GM12878 (cell line): ENCODE results near the gene CA11. TPM values are rescaled to one million over a fixed set of nuclear protein-coding genes. Genes with fewer than 3 reads are reported as not detected.

ENCODE experiments used
- EGR1 ChIP-seq, 2 experiments: IDR thresholded peaks; 1 replicate in 1 of 2; 2 replicates in 1 of 2; pipeline ENCODE4 v1.6.1; 2011 to 2012; ENCODE audit warnings: low read depth in 2 of 2, low read length in 2 of 2, borderline replicate concordance in 1 of 2, mild to moderate bottlenecking in 1 of 2, moderate library complexity in 1 of 2
- FOXM1 ChIP-seq: IDR thresholded peaks from 2 replicates; pipeline ENCODE4 v1.6.1; 2012; ENCODE audit warnings: low read depth, mild to moderate bottlenecking, inconsistent platforms, low read length, moderate library complexity
- MYC ChIP-seq: IDR thresholded peaks from 2 replicates; pipeline ENCODE4 v1.6.1; 2011; ENCODE audit warnings: mild to moderate bottlenecking, low read length, moderate library complexity, inconsistent platforms; ENCODE audit not compliant: insufficient read depth, insufficient replicate concordance, insufficient read length, severe bottlenecking
- NRF1 ChIP-seq: conservative IDR thresholded peaks from 2 replicates; pipeline ENCODE4 v1.6.1; 2011; ENCODE audit warnings: mild to moderate bottlenecking, low read depth, low read length, improper control_type of control experiment
- POU2F2 ChIP-seq: IDR thresholded peaks from 3 replicates; pipeline ENCODE4 v1.6.1; 2011; ENCODE audit warnings: low read depth, mild to moderate bottlenecking, low read length, borderline replicate concordance
- RAD21 ChIP-seq: IDR thresholded peaks from 2 replicates; pipeline ENCODE4 v1.6.1; 2011; ENCODE audit warnings: mild to moderate bottlenecking, low read depth, low read length, moderate library complexity; ENCODE audit not compliant: insufficient read depth
- RELA ChIP-seq: fragments of 450-650 bp; IDR thresholded peaks from 2 replicates; pipeline ENCODE4 v1.8.0; 2014; ENCODE audit warnings: borderline replicate concordance; ENCODE audit not compliant: partially characterized antibody
- SMAD5 ChIP-seq: IDR thresholded peaks from 2 replicates; pipeline ENCODE4 v1.6.1; 2016; ENCODE audit warnings: antibody characterized with exemption, low read depth
- polyA plus RNA-seq, 11 experiments: library from polyadenylated mRNA; depleted of rRNA in 4 of 11; unstranded in 6 of 11; stranded (reverse) in 5 of 11; fragments of >200 nt; fragmentation: Nextera tagmentation in 4 of 11; fragmentation: Illumina TruSeq in 1 of 11; extraction: Ambion mirVana in 4 of 11; extraction: Trizol in 1 of 11; gene quantifications; 1 replicate in 1 of 11; 2 replicates in 10 of 11; pipeline versions ENCODE4 v1.2.1 to v1.2.3, GENCODE V29; 2011 to 2016; ENCODE audit warnings: inconsistent platforms in 2 of 11, missing spikeins in 2 of 11, low read depth in 1 of 11
- total RNA-seq, 4 experiments: library from RNA; depleted of rRNA in 3 of 4; stranded (reverse); fragments of >200 nt in 3 of 4; fragmentation: Illumina TruSeq in 1 of 4; extraction: Trizol in 1 of 4; gene quantifications; 2 replicates each; pipeline versions ENCODE4 v1.2.1 to v1.2.3, GENCODE V29; 2013 to 2021
- TF ChIP-seq, protein P1 (sequence below): fragments of 450-650 bp; formaldehyde crosslinking; IDR thresholded peaks from 2 replicates; pipeline ENCODE4 v1.4.0; 2020; ENCODE audit warnings: mild to moderate bottlenecking, moderate library complexity
- TF ChIP-seq, protein P2 (sequence below): fragments of 450-650 bp; IDR thresholded peaks from 2 replicates; pipeline ENCODE4 v1.6.1; 2016; ENCODE audit warnings: mild to moderate bottlenecking
- TF ChIP-seq, protein P3 (sequence below): IDR thresholded peaks from 2 replicates; pipeline ENCODE4 v1.6.1; 2012; ENCODE audit warnings: low read length, inconsistent platforms
- TF ChIP-seq, protein P4 (sequence below): fragments of 450-650 bp; IDR thresholded peaks from 2 replicates; pipeline ENCODE4 v1.6.1; 2017; ENCODE audit warnings: mild to moderate bottlenecking, low read depth, inconsistent platforms; ENCODE audit not compliant: poor library complexity, severe bottlenecking

CA11 gene
- total and polyA plus RNA-seq, 10 of the 15 experiments (the other 5 are each of a cell fraction or from before 2014, with no cell fraction given), result 1.7 to 7.5 (median 2.4) TPM

DNA sequence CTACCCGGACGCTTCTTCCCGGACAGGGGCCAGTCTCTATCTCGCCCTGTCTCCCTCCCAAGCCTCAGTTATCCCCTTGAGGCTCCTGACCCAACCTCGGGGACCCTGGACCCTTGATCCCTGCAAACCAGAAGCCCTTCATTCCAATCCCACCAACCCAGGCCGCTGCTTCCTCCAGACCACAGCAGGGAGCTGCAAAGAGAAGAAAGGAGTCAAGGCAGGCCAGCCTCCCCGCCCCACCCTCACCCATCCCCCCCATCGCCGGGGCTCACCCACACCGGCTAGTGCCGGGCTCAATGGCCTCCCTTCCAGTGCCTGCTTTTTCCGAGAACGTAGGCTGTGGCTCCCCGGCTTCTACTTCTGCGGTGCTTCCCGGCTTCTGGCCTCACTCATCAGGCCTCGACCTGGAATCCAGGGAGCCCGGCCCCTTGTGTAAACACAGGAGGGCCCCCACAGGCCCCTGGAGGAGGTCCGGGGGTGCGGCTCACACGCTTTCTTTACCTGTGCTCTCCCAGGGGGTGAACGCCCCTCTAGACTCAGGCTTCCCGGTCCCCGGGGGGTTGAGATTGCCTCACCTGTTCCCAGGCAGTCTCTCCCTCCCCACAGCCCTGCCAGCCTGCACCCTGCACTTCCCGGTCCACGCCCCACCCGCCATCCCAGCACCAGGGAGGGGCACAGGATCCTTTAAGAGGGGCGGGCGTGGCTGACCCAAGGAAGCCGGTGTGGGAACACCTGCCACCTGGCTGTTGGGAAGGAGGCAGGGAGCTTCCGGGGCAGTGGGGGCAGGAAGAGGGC, 31.4 kb downstream of the CA11 start, which contains the start of gene FAM83E (continued):
- TF ChIP-seq RELA, result no peak
- TF ChIP-seq, protein P1, sequence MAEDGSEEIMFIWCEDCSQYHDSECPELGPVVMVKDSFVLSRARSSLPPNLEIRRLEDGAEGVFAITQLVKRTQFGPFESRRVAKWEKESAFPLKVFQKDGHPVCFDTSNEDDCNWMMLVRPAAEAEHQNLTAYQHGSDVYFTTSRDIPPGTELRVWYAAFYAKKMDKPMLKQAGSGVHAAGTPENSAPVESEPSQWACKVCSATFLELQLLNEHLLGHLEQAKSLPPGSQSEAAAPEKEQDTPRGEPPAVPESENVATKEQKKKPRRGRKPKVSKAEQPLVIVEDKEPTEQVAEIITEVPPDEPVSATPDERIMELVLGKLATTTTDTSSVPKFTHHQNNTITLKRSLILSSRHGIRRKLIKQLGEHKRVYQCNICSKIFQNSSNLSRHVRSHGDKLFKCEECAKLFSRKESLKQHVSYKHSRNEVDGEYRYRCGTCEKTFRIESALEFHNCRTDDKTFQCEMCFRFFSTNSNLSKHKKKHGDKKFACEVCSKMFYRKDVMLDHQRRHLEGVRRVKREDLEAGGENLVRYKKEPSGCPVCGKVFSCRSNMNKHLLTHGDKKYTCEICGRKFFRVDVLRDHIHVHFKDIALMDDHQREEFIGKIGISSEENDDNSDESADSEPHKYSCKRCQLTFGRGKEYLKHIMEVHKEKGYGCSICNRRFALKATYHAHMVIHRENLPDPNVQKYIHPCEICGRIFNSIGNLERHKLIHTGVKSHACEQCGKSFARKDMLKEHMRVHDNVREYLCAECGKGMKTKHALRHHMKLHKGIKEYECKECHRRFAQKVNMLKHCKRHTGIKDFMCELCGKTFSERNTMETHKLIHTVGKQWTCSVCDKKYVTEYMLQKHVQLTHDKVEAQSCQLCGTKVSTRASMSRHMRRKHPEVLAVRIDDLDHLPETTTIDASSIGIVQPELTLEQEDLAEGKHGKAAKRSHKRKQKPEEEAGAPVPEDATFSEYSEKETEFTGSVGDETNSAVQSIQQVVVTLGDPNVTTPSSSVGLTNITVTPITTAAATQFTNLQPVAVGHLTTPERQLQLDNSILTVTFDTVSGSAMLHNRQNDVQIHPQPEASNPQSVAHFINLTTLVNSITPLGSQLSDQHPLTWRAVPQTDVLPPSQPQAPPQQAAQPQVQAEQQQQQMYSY, result no peak
- peak; percentile 17; the same call in 1 of the 2 replicates for TF ChIP-seq FOXM1
- no peak for TF ChIP-seq MYC
- TF ChIP-seq, protein P2, sequence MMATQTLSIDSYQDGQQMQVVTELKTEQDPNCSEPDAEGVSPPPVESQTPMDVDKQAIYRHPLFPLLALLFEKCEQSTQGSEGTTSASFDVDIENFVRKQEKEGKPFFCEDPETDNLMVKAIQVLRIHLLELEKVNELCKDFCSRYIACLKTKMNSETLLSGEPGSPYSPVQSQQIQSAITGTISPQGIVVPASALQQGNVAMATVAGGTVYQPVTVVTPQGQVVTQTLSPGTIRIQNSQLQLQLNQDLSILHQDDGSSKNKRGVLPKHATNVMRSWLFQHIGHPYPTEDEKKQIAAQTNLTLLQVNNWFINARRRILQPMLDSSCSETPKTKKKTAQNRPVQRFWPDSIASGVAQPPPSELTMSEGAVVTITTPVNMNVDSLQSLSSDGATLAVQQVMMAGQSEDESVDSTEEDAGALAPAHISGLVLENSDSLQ, result no peak
- no peak for TF ChIP-seq EGR1 (IDR thresholded peaks at IDR 0.05; ENCODE audit: borderline replicate concordance in 1 of 2, low read depth in 2 of 2, low read length in 2 of 2)
- TF ChIP-seq, protein P3, sequence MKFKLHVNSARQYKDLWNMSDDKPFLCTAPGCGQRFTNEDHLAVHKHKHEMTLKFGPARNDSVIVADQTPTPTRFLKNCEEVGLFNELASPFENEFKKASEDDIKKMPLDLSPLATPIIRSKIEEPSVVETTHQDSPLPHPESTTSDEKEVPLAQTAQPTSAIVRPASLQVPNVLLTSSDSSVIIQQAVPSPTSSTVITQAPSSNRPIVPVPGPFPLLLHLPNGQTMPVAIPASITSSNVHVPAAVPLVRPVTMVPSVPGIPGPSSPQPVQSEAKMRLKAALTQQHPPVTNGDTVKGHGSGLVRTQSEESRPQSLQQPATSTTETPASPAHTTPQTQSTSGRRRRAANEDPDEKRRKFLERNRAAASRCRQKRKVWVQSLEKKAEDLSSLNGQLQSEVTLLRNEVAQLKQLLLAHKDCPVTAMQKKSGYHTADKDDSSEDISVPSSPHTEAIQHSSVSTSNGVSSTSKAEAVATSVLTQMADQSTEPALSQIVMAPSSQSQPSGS, result no peak; the same call in 1 of the 2 replicates
- no peak for TF ChIP-seq SMAD5
- TF ChIP-seq, protein P4, sequence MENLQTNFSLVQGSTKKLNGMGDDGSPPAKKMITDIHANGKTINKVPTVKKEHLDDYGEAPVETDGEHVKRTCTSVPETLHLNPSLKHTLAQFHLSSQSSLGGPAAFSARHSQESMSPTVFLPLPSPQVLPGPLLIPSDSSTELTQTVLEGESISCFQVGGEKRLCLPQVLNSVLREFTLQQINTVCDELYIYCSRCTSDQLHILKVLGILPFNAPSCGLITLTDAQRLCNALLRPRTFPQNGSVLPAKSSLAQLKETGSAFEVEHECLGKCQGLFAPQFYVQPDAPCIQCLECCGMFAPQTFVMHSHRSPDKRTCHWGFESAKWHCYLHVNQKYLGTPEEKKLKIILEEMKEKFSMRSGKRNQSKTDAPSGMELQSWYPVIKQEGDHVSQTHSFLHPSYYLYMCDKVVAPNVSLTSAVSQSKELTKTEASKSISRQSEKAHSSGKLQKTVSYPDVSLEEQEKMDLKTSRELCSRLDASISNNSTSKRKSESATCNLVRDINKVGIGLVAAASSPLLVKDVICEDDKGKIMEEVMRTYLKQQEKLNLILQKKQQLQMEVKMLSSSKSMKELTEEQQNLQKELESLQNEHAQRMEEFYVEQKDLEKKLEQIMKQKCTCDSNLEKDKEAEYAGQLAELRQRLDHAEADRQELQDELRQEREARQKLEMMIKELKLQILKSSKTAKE, result no peak
- no peak for TF ChIP-seq RAD21
- no peak for TF ChIP-seq NRF1
- no peak; the same call in 2 of the 3 replicates for TF ChIP-seq POU2F2
